Muscle layer of duodenum (tissue), 2 donors: ENCODE data around the gene PLEKHG4B.

Experiments used
- H3K27ac ChIP-seq: one replicate; pipeline ENCODE4 v1.7.0; 2013; ENCODE audit warnings: mild to moderate bottlenecking, low read length
- H3K27me3 ChIP-seq: one replicate; pipeline ENCODE4 v1.7.0; 2013; ENCODE audit warnings: low read depth, mild to moderate bottlenecking, control low read depth, low read length
- H3K36me3 ChIP-seq, 2 donors: one replicate each; pipeline ENCODE4 v1.7.0; 2013; ENCODE audit warnings: low read length in 2 of 2, control low read depth in 1 of 2, mild to moderate bottlenecking in 1 of 2; ENCODE audit not compliant: insufficient read depth in 2 of 2, control insufficient read depth in 1 of 2
- H3K4me1 ChIP-seq, 2 donors: one replicate each; pipeline ENCODE4 v1.7.0; 2013; ENCODE audit warnings: low read length in 2 of 2, mild to moderate bottlenecking in 2 of 2, control low read depth in 1 of 2, moderate library complexity in 1 of 2; ENCODE audit not compliant: insufficient read depth in 2 of 2, control insufficient read depth in 1 of 2
- H3K4me3 ChIP-seq, 2 donors: one replicate each; pipeline ENCODE4 v1.7.0; 2013; ENCODE audit warnings: low read length in 2 of 2, low read depth in 1 of 2, mild to moderate bottlenecking in 1 of 2
- H3K9me3 ChIP-seq, 2 donors: one replicate each; pipeline ENCODE4 v1.7.0; 2013; ENCODE audit warnings: low read length in 2 of 2, control low read depth in 1 of 2, mild to moderate bottlenecking in 1 of 2; ENCODE audit not compliant: control insufficient read depth in 1 of 2
- donor health status: healthy.

PLEKHG4B gene

GRCh38 chr5:153256-153655 lies 61.3 kb downstream of the PLEKHG4B start:
- Histone ChIP-seq H3K4me1 (no peaks in the 10 kb centered on the region), H3K4me3 (no peak overlapping the region), H3K27ac (no peak overlapping the region), H3K9me3 (peaks cover 0 to 3% of the 10 kb centered on the region in 2 donors), H3K27me3 (no peaks in the 10 kb centered on the region), H3K36me3 (no peaks in the 10 kb centered on the region)

GRCh38 chr5:154236-154635 lies 62.3 kb downstream of the PLEKHG4B start:
- peaks cover 0 to 3% of the 10 kb centered on the region in 2 donors for H3K9me3 ChIP-seq
- H3K27me3 ChIP-seq: no peaks in the 10 kb centered on the region
- H3K4me3 ChIP-seq: no peak overlapping the region
- no peaks in the 10 kb centered on the region for H3K4me1 ChIP-seq
- no peak overlapping the region for H3K27ac ChIP-seq
- no peaks in the 10 kb centered on the region for H3K36me3 ChIP-seq

DNA sequence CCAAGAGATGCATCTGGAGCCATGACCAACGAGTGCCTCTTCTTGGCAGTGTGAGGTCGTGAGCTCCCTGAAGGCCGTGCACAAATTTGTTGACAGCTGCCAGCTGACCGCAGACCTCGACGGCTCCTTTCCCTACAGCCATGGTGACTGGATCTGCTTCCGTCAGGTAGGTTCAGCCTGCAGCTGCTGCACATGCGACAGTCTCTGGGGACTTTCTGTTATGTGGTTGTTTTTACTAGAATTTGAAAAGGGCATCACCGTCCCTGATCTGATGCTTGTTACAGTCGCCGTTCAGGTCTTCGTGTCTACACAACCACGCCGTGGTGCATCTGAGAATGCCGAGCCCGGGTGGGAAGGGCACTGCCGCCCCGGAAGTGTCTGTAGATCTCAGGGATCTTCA lies 62.9 kb downstream of the PLEKHG4B start:
- Histone ChIP-seq H3K9me3 (peaks cover 0 to 3% of the 10 kb centered on the region in 2 donors), H3K27ac (no peak overlapping the region), H3K36me3 (no peaks in the 10 kb centered on the region), H3K4me3 (no peak overlapping the region), H3K4me1 (no peaks in the 10 kb centered on the region), H3K27me3 (no peaks in the 10 kb centered on the region)

DNA sequence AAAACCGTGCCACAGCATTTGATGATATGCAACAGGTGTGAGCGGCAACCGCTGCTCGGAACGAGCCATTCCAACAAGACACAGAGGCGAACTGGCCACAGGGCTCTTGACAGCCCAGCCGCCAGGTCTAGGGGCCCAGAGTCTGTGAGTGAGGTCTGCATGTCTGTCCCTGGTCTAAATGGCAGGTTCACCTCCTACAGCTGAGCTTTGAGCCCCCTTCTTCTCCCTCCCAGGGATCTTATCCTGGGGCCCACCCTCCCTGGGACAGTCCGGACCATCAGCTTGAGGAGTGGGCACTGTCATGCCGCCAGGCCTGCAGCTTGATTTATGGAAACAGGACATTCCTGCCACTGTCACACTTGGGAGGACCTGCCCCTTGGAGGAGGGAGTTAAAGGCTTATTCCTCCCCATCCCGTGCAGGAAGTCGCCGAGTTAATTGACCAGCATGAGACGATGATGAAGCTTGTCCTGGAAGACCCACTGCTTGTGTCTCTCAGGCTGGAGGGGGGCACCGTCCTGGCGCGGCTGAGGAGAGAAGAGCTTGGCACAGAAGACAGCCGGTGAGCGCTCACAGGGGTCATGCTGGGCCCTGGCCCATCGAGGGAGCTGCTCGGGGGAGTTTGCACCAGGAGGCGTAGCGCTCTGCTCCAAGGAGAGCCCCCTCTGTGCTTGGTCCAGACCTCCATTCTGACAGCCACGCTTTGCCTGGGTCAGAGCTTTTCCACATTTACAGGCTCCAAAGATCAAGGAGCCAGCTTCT lies 63.9 kb downstream of the PLEKHG4B start:
- no peaks in the 10 kb centered on the region for H3K4me1 ChIP-seq
- no peaks in the 10 kb centered on the region for H3K27me3 ChIP-seq
- H3K36me3 ChIP-seq: no peaks in the 10 kb centered on the region
- no peak overlapping the region for H3K4me3 ChIP-seq
- no peaks in the 10 kb centered on the region for H3K9me3 ChIP-seq
- no peak overlapping the region for H3K27ac ChIP-seq

- H3K4me3 ChIP-seq: no peak overlapping the region
- no peaks in the 10 kb centered on the region for H3K27me3 ChIP-seq
- no peaks in the 10 kb centered on the region for H3K36me3 ChIP-seq
- no peak overlapping the region for H3K27ac ChIP-seq
- H3K4me1 ChIP-seq: no peaks in the 10 kb centered on the region
- no peaks in the 10 kb centered on the region for H3K9me3 ChIP-seq
Measured at GRCh38 chr5:156411-157072, 64.6 kb downstream of the PLEKHG4B start.

- no peaks in the 10 kb centered on the region for H3K27me3 ChIP-seq
- H3K4me1 ChIP-seq: no peaks in the 10 kb centered on the region
- H3K27ac ChIP-seq: no peak overlapping the region
- H3K36me3 ChIP-seq: no peaks in the 10 kb centered on the region
- H3K4me3 ChIP-seq: no peak overlapping the region
- H3K9me3 ChIP-seq: no peaks in the 10 kb centered on the region
Measured at GRCh38 chr5:157126-157715, 65.3 kb downstream of the PLEKHG4B start.

DNA sequence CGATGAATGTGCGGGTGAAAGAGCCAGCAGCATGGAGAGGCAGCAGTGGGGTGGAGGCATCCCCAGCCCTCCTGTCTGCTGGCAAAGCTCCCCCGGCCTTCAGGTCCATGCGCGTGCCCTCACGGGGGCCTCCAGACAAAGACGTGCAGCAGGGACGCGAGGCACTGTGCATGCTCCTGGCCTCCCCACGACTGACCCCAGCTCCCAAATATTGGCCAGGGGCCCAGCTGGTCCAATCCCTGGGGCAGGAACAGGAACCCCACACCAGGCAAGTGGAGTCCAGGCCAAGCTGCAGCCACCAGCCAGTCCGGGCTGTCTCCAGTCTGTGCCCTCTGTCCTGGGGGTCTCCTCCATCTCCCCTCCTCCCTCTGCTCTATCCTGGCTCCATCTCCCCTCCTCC lies 65.8 kb downstream of the PLEKHG4B start:
- H3K27ac ChIP-seq: no peak overlapping the region
- no peaks in the 10 kb centered on the region for H3K4me1 ChIP-seq
- H3K4me3 ChIP-seq: no peak overlapping the region
- H3K27me3 ChIP-seq: no peaks in the 10 kb centered on the region
- no peaks in the 10 kb centered on the region for H3K9me3 ChIP-seq
- H3K36me3 ChIP-seq: no peaks in the 10 kb centered on the region

DNA sequence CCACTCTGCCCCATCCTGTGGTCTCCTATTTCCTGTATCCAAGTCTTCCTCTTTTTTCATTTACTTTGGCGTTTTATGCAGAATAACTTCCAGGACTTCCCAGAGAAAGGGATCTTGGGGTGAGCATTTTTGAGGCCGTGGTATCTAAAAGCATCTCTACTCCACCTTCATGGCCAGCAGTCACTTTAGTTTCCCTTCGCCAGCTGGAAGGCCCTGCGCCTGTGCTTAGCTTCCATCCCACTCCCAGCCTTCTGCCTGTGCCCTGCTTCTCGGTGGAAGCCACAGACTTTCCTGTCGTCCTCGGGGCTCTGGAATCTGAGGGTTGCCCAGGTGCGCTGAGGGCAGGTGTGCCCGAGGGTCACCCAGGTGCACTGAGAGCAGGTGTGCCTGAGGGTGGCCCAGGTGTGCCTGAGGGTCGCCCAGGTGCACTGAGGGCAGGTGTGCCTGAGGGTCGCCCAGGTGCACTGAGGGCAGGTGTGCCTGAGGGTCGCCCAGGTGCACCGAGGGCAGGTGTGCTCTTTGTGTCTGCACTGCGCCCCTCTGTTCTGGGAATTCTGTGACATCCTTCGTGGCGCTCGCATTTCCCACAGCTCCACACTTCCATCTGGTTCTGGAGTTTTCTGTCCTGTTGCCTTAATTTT lies 67.0 kb downstream of the PLEKHG4B start:
- H3K4me3 ChIP-seq: no peak overlapping the region
- no peaks in the 10 kb centered on the region for H3K9me3 ChIP-seq
- no peaks in the 10 kb centered on the region for H3K27me3 ChIP-seq
- no peaks in the 10 kb centered on the region for H3K36me3 ChIP-seq
- no peaks in the 10 kb centered on the region for H3K4me1 ChIP-seq
- no peak overlapping the region for H3K27ac ChIP-seq

DNA sequence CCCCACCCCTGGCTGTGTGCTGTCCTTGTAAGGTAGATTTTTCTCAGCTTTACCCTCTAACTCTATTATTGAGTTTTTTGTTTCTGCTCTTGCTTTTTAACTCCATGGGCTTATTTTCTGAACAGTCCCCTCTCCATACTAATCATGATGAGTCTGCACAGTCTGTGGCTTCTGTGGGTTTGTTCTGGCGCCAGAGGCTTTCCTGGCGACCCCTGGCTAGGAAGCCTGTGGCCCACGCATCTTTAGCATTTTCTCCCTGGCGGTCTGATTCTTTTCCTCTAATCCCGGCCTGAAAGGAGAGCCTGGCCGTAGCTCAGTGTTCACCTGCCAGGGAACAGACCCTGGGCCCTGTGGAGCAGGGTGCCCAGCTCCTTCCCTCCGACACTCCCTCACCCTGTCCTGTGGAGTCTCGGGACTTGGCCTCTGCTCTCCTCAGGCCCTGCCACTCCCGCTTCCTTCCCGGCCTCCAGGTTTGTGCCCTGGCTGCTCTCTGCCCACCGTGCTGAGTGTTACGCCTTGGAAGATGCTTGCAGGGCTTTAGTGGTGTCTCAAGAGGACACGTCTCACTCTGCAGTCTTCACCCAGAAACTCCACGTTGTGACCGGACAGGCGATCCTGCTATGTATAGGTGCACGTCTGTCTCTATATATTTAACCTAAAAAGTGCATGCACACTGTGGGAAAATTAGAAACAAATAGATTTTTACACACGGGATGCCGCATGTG lies 67.6 kb downstream of the PLEKHG4B start:
- no peak overlapping the region for H3K4me3 ChIP-seq
- no peaks in the 10 kb centered on the region for H3K36me3 ChIP-seq
- H3K4me1 ChIP-seq: no peaks in the 10 kb centered on the region
- H3K9me3 ChIP-seq: no peaks in the 10 kb centered on the region
- H3K27me3 ChIP-seq: no peaks in the 10 kb centered on the region
- H3K27ac ChIP-seq: no peak overlapping the region

DNA sequence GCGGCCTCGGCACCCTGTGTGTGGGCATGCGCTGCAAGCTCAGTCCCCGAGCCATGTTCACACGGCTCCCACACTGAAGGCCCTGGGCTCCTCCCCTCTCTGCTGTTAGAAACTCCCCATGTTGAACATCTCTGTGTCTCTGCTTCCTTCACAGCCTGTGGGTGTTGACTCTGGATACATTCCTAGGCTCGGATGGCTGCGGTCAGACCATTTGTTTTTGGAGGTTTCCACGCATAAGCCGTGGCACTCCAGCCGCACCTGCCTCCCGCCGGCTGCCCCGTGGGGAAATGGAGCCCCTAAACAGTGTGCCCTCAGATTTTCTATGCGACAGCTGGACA lies 68.2 kb downstream of the PLEKHG4B start:
- H3K4me1 ChIP-seq: no peaks in the 10 kb centered on the region
- H3K27ac ChIP-seq: no peak overlapping the region
- no peaks in the 10 kb centered on the region for H3K36me3 ChIP-seq
- no peaks in the 10 kb centered on the region for H3K27me3 ChIP-seq
- H3K4me3 ChIP-seq: no peak overlapping the region
- H3K9me3 ChIP-seq: no peaks in the 10 kb centered on the region
